Stimulated activated CD4-positive, alpha-beta T cell treated with anti-CD3 and anti-CD28 coated beads, Interleukin-4, amount 100 ng/mL, for 48 hours (primary cell): ENCODE results near the gene CCR4.
A peak's percentile ranks its signal among the peaks of the same experiment; 100 is the strongest.
"Not testable (repeated sequence)": the region's sequence is repeated elsewhere in the genome, so short reads cannot be mapped to it uniquely, and the experiment has no call there.

Experiments used
- DNase-seq, 2 donors: peaks; one replicate each; pipeline ENCODE4 v3.0.0-alpha.2; 2020; ENCODE audit warnings: low read depth in 2 of 2

Gene CCR4

DNA sequence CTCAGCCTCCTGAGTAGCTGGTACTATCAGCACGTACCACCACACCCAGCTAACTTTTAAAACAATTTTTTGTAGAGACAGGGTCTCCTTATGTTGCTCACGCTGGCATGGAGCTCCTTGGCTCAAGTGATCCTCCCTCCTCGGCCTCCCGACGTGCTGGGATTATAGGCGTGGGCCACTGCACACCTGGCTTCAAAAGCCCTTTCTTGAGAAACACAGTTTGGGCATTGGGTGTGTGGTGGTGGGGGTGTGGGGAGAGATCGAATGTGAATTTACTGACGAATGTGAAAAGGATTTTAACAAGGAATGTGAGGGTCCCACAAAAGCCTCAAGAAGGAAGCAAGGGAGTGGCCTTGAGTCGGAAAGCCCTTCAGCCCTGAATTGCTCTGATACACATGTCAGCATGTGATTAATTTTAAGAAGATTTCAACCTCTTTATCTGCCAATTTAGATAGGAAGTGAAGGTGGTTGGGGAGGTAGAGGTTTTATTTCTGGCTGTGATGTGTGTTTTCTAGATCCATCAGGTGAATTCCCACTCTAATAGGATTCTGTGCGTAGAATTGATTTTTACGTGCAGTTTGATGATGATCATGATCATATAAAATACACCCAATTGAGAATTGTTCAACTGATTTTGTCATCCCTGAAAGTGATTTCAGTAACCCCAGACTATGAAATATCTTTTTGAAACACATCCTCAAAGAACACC, 1.1 kb downstream of the CCR4 start:
- DNase-seq = no peak

GRCh38 chr3:32954506-32954905, 3.1 kb downstream of the CCR4 start:
- DNase-seq = no peak

DNA sequence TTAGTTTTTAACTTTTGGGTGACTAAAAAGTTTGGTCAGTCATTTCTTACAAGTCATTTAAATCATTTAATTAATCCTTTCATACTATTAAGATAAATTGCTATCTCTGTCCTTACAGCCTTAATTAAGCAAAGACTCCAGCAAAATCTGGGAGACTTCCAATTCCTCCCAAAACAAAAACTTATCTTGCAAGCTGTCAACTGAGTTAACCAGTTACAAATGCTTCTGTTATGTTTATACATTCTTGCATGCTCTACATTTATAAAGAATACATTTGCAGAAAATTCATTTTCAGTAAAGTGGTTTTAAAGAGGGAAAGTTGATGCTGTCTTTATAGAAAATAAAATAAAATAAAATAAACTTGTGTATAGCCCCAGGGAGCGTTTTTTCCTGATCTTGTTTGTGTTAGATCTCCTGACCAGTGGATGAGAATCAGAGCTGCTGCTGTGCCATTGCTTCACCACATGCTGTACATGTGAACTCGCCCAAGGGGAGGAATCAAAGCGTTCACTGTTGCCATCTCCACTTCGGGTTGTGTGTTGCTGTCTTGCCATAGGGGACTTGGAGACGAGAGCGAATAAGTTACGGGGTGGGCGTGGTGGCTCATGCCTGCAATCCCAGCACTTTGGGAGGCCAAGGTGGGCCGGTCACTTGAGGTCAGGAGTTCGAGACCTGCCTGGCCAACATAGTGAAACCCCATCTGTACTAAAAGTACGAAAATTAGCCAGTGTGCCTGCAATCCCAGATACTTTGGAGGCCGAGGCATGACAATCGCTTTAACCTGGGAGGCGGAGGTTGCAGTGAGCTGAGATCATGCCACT, 5.5 kb downstream of the CCR4 start:
- no peak for DNase-seq

- no peak for DNase-seq
Measured at GRCh38 chr3:32958509-32958908, 7.1 kb downstream of the CCR4 start.

DNA sequence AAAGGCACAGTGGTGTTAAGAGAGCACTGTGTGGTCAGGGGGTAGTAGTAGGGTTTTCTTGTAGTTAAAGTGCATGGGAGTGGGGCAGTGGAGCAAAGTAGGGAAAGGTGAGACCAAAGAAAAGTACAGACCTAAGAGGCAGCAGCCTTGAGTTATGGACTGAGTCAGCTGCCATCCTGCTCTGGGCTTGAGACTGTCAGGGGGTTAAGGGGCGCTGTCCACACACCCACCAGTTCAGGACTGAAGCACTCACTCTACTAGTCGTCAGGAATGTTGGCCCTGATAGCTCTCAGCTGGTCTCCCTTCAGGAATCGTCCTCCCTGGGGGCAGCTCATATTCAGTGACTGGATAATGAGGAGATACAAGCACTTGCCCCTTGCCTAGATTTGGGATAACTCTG, 7.9 kb downstream of the CCR4 start:
- DNase-seq = no peak

DNA sequence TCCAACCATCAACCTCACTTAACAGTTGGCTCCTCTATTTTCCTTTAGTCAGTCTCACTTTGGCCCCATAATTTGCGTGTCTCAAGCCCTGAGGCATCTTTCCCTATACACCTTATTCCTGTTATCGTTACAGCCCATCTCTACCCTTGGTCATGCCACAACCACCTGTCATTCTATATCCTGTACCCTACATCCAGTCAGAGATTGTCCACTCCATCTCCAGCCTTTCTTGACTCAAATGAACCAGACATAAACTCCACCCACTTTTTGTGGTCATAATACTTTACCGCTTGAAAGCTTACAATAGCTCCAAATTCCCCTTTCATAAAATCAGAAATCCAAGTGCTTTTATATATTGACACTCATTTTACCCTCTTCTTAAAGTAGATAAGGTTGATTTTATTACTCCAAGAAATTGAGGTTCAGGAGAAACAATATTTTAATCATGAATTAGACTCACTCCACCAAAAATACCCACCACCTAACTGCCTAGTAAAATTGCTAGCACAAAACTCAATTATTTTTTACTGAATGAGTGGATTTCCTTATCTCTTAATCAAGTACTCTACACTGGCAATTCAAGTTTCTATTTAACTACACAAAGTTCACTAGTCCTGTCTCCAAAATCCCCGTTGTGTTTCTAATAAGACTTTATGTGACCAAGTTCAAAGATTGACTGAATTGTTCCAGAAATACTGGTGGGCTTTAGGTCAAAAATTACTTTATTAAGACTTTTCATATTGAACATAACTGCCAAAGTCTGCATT, 9.1 kb downstream of the CCR4 start:
- DNase-seq = no peak

DNA sequence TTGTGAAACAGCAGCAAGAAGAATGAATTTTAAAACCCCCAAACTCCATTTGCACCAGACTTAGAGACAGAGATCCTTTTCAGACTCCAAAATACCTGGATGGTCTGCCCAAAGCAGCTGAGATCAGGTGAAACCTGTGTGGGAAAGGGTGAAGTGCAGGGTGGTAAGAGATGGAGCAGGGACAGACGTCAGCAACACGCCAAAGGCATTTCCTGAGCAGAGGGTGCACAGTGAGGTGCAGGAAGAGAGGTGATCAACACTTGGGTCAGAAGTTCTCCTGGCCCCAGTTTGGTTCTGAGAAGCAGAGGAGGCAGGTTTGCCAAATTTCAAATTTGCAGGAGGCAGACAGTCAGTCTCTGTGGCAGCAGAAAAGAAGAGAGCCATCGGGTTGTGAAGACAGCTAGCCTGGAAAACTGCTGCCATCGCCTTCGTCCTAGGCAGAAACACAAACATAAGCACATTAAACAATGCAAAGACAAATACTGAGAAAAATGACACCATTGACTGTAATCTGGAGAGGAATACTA, 9.8 kb downstream of the CCR4 start:
- peak in 1 of 2 donors; percentile 34 for DNase-seq

DNA sequence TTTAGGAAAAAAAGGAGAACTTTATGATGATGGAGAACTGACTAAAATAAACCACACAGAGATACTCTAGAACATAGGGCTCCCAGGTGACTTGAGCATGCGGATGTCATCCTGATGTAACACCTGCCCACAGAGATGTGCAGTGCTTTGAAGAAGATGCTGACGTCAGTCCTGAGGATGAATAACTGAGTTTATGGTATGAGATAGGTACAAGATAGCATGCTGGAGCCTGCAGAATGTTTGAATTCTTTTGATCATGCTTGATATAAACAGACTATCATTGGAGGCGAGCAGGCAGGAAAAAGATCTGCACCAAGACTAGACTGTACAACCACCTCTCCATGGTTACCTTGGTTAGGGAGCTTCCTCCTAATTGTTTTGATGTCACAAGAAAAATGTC, 12.4 kb downstream of the CCR4 start:
- DNase-seq = no peak

GRCh38 chr3:32964781-32965180, 13.3 kb downstream of the CCR4 start:
- not testable (repeated sequence) for DNase-seq

DNA sequence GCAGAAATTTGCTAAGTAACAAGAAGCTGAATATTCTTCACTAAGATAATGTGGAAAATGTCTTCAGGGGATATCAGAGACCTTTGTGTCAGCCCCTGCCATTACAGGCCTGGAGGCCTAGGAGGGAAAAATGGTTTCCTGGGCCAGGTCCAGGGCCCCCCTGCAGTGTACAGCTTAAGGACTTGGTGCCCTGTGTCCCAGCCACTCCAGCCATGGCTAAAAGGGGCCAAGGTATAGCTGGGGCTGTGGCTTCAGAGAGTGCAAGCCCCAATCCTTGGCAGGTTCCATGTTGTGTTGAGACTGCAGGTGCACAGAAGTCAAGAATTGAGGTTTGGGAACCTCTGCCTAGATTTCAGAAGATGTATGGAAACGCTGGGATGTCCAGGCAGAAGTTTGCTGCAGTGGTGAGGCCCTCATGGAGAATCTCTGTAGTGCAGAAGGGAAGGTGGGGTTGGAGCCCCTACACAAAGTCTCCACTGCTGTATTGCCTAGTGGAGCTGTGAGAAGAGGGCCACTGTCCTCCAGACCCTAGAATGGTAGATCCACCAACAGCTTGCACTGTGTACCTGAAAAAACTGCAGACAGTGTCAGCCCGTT, 14.3 kb downstream of the CCR4 start:
- DNase-seq = not testable (repeated sequence)

DNA sequence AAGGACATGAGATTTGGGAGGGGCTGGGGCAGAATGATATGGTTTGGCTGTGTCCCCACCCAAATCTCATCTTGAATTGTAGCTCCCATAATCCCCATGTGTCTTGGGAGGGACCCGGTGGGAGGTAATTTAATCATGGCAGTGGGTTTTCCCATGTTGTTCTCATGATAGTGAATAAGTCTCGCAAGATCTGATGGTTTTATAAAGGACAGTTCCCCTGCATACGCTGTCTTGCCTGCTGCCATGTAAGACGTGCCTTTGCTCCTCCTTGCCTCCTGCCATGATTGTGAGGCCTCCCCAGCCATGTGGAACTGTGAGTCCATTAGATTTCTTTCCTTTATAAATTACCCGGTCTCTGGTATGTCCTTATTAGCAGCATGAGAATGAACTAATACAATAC, 15.2 kb downstream of the CCR4 start:
- not testable (repeated sequence) for DNase-seq

DNA sequence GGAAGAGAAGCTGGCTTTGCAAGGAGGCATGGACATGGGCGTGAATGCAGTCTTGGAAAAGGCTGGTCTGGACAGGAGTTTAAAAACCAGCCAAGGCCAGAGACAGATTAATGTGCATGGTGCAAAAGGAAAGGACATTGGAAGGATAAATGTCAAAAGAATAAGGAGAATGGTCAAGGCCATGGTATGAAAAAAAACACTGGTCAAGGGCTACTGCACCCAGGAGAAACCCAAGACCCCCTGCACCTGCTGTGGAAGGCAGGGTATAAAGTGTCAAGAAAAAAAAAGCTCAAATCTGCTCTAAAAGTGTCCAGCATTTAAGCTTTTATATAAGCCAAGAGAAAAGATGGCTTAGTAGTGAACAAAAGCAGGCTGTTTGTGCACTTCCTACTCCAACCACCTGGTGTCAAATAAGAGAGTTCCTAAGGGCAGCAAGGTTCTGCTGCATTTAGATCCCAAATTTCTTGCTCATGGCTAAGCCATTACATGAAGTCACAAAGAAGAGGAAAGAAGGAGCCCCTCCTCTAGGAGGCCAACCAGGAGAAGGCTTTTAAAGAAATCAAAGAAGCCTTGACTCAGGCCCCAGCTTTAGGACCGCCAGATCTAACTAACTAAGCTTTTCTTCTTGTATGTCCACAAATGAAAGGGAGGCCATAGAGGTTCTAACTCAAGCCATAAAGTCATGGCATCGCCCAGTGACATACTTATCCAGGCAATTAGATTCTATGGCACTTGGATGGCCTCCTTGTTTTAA, 16.9 kb downstream of the CCR4 start:
- DNase-seq = no peak

DNA sequence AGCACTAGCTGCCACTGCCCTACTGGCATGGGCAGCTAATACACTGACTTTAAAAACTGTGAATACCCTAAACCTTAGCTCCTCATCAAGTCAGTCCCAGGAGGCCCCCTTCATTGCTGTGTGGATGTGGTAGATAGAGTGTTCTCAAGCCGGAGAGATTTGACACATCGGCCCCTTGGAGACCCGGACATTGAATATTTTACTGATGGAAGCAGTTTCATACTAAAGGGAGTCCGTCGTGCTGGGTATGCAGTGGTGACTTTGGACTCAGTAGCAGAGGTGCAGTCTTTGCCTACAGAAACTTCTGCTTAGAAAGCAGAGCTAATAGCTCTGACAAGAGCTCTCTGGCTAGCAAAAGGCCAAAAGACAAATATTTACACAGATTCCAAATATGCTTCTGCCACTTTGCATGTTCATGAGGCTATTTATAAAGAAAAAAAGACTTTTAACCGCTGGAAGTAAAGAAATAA, 17.5 kb downstream of the CCR4 start:
- DNase-seq = no peak

- DNase-seq = no peak
Measured at GRCh38 chr3:32969656-32970055, 18.2 kb downstream of the CCR4 start.

GRCh38 chr3:32971291-32971690, 19.8 kb downstream of the CCR4 start:
- DNase-seq = not testable (repeated sequence)

GRCh38 chr3:32972482-32973146, 21.2 kb downstream of the CCR4 start:
- no peak for DNase-seq

DNA sequence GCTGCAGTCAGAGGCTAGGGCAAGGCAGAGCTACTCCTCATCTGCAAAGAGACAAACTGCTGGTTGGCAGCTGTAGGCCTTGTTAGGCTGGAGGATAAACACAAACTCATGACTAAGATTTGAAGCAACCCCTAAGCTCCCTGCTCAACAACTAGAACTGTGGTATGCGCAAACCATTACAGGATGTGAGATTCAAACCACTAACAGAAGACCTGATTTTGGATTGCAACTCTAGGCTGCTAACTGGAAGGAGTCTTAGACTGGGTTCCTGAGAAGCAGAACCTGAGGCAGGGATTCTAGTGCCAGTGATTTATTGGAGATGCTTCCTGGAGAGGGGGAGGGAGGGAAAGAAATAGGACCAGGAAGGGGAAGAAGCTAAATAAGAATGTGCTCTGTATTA, 22.5 kb downstream of the CCR4 start:
- no peak for DNase-seq

GRCh38 chr3:32975891-32976595, 24.6 kb downstream of the CCR4 start:
- no peak for DNase-seq

DNA sequence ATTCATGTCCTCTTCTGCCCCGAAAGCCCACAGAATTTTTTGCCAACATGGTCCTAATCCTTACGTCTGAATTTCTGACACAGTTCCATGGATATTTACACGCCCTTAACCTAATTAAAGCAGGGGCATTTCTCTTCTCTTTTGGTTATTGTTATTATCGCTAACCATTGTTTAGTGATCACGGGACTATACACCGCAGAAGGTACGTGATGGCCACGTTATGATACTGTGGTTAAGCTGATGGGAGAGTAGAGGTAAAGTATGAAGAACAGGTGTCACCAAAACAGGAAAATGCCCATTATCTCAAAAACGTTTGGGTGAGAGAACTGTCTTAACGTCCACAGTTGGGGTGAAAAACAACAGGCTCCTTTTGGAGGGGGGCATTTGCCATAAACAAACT, 26.4 kb downstream of the CCR4 start:
- DNase-seq = no peak

DNA sequence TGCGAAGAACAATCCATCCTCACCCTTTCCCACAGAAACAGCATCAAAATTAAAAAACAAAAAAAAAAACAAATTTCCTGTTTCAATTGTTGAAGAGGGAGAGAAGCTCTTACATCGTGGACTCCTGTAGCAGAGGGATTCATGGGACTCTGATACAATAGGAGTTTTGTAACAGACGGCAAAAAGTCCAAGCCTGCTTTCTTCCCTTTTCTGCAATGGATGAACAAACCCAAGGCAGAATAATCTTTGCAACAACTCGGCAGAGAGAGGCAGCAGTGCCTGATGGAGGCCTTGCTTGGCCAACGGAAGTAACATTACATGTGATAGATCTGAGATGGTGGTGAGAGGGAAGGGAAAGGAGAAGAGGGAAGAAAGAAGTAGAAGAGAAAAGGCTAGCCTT, 26.9 kb downstream of the CCR4 start:
- no peak for DNase-seq
